Coronary artery (tissue), 2 donors: ENCODE results near the gene ZNF334.

Experiments used
- DNase-seq: peaks from one replicate; pipeline ENCODE4 v3.0.0-alpha.2; 2017; ENCODE audit warnings: low spot score
- H3K27ac ChIP-seq, 2 donors: fragments of 200-600 bp; sonication (generic); one replicate each; pipeline ENCODE4 v1.5.1; 2016 to 2019
- H3K4me3 ChIP-seq: fragments of 200-600 bp; sonication (generic); 2 replicates; pipeline ENCODE4 v1.5.1; 2016; ENCODE audit warnings: mild to moderate bottlenecking, moderate library complexity
- CTCF ChIP-seq: fragments of 200-600 bp; sonication (generic); IDR thresholded peaks from one replicate; pipeline ENCODE4 v1.5.1; 2019; ENCODE audit warnings: antibody characterized with exemption

The ZNF334 gene

GRCh38 chr20:46455729-46456128 lies 57.6 kb downstream of the ZNF334 start:
- H3K4me3 ChIP-seq: no peak overlapping the region
- no peak for TF ChIP-seq CTCF

More at GRCh38 chr20:46455729-46456128, 57.6 kb downstream of the ZNF334 start:
- H3K27ac ChIP-seq: no peak overlapping the region
- no peak for DNase-seq
